ENCODE results near the gene GNG12. TPM values are rescaled to one million over a fixed set of nuclear protein-coding genes. Genes with fewer than 3 reads are reported as not detected.

The GNG12 gene
- total RNA-seq, 1 experiment from 2014 or later = 12.5 TPM

DNA sequence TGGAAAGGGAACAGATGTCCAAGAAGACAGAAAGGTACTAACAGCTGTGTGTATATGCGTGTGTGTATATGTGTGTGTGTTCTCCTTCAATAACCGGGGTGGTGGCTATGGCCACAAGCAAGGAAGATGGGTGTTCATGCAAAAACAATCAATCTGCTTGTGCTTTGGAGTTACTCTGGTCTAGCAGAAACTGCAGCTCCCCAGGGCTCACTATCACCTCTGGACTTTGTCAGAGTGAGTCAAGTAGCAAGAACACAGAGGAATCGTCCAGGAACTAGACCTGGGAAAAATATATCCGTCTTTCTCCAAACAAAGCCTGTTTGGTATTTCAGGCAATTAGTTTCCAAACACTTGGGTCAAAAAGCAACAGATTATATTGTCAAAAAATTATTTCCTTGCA, 68.6 kb downstream of the GNG12 start:
- Mint-ChIP-seq H3K27me3 (ENCODE audit: insufficient read depth, unreplicated experiment) (no peaks in the 10 kb centered on the region), H3K36me3 (ENCODE audit: insufficient read depth, unreplicated experiment) (no peaks in the 10 kb centered on the region), H3K4me3 (ENCODE audit: unreplicated experiment) (no peak overlapping the region), H3K9me3 (ENCODE audit: unreplicated experiment) (no peaks in the 10 kb centered on the region), H3K27ac (ENCODE audit: unreplicated experiment) (no peak overlapping the region), H3K4me1 (ENCODE audit: low read depth, unreplicated experiment) (peaks cover 16% of the 10 kb centered on the region)
- Histone ChIP-seq H3K36me3 (ENCODE audit: control insufficient read depth, insufficient read depth, low read length) (no peaks in the 10 kb centered on the region), H3K27me3 (replicated peaks; ENCODE audit: control insufficient read depth, insufficient read depth, low read length) (no peaks in the 10 kb centered on the region), H3K4me3 (ENCODE audit: low read depth, low read length) (no peak overlapping the region), H3K4me1 (peaks cover 17% of the 10 kb centered on the region), H3K9me3 (no peaks in the 10 kb centered on the region)
- intact Hi-C loops (cut with micrococcal nuclease; ENCODE audit: unreplicated experiment) = loop anchor here (5.0 kb wide), 1 partner anchor 68 kb away; the partner anchor contains the start of gene GNG12
- ChIA-PET POLR2A (no interaction called here), CTCF (no interaction called here)
- TF ChIP-seq, protein P1, sequence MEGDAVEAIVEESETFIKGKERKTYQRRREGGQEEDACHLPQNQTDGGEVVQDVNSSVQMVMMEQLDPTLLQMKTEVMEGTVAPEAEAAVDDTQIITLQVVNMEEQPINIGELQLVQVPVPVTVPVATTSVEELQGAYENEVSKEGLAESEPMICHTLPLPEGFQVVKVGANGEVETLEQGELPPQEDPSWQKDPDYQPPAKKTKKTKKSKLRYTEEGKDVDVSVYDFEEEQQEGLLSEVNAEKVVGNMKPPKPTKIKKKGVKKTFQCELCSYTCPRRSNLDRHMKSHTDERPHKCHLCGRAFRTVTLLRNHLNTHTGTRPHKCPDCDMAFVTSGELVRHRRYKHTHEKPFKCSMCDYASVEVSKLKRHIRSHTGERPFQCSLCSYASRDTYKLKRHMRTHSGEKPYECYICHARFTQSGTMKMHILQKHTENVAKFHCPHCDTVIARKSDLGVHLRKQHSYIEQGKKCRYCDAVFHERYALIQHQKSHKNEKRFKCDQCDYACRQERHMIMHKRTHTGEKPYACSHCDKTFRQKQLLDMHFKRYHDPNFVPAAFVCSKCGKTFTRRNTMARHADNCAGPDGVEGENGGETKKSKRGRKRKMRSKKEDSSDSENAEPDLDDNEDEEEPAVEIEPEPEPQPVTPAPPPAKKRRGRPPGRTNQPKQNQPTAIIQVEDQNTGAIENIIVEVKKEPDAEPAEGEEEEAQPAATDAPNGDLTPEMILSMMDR (IDR thresholded peaks at IDR 0.05; ENCODE audit: insufficient read depth in 1 of 2, low read depth in 1 of 2, low read length in 1 of 2, severe bottlenecking in 1 of 2, unreplicated experiment in 1 of 2) = no peak
- no peak for DNase-seq
- no TSS peak for BruUV-seq (replicated peaks)

DNA sequence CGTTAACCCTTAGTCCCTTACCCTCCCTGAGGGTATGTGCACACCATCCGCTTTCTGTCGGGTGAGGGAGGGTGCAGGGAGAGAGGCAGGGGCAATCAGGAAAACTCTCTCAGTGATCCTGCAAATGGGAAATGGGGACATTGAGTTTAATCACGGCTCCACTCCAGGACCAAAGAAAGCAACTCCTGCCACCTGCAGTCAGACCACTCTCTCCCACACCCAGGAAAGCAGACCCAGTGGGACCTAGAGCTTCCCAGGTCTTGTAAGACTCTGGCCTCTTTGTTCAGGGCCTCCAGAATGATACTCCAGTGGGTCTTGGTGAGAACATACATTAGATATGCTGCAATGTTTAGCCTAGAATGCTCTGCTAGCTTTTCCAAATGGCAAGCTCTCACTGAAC, 71.5 kb downstream of the GNG12 start:
- intact Hi-C loops (cut with micrococcal nuclease; ENCODE audit: unreplicated experiment) = no loop called here
- no peak for DNase-seq

DNA sequence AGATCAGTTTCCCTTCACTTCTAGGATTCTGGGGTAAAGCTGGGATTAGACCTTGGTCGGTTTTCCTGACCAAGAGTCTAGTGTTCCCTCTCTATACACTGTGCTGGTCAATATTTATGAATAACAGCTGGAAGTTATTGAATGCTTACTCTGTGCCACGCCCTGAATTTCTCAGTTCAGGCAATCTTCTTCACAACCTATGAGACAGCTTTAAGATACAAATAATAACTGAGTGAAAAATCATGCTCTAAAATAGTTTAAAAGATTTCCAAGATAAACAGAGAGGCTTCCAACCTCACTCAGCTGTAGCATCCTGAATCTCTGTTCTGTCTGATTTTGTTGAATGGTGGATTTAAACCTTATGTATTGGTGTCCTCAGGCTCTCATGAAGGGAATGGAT, 72.2 kb downstream of the GNG12 start:
- H3K36me3 ChIP-seq (ENCODE audit: control insufficient read depth, insufficient read depth, low read length) = no peaks in the 10 kb centered on the region
- intact Hi-C loops (cut with micrococcal nuclease; ENCODE audit: unreplicated experiment) = no loop called here
- TF ChIP-seq, protein P1 (IDR thresholded peaks at IDR 0.05; ENCODE audit: insufficient read depth in 1 of 2, low read depth in 1 of 2, low read length in 1 of 2, severe bottlenecking in 1 of 2, unreplicated experiment in 1 of 2) = no peak
- no peaks in the 10 kb centered on the region for H3K27me3 ChIP-seq (replicated peaks; ENCODE audit: control insufficient read depth, insufficient read depth, low read length)
- Mint-ChIP-seq H3K36me3 (ENCODE audit: insufficient read depth, unreplicated experiment) (no peaks in the 10 kb centered on the region), H3K9me3 (ENCODE audit: unreplicated experiment) (no peaks in the 10 kb centered on the region), H3K27me3 (ENCODE audit: insufficient read depth, unreplicated experiment) (no peaks in the 10 kb centered on the region), H3K27ac (ENCODE audit: unreplicated experiment) (no peak overlapping the region), H3K4me3 (ENCODE audit: unreplicated experiment) (no peak overlapping the region), H3K4me1 (ENCODE audit: low read depth, unreplicated experiment) (peaks cover 11% of the 10 kb centered on the region)
- no peak for DNase-seq
- ChIA-PET CTCF (interaction anchor here (1.1 to 2.2 kb wide), 5 partner anchors 200 to 229 kb away, joined by 4 to 30 read pairs (median 9); no protein-coding TSS in a partner anchor), POLR2A (no interaction called here)
- H3K4me3 ChIP-seq (ENCODE audit: low read depth, low read length) = no peak overlapping the region
- H3K9me3 ChIP-seq = no peaks in the 10 kb centered on the region
- peaks cover 30% of the 10 kb centered on the region for H3K4me1 ChIP-seq
- BruUV-seq (replicated peaks) = no TSS peak

More for the DNA sequence above, 71.5 kb downstream of the GNG12 start:
- no peaks in the 10 kb centered on the region for H3K27me3 ChIP-seq (replicated peaks; ENCODE audit: control insufficient read depth, insufficient read depth, low read length)
- CTCF ChIA-PET = interaction anchor here (1.1 kb wide), 1 partner anchor 229 kb away, joined by 4 read pairs; no protein-coding TSS in a partner anchor
- POLR2A ChIA-PET = no interaction called here
- TF ChIP-seq, protein P1 (IDR thresholded peaks at IDR 0.05; ENCODE audit: insufficient read depth in 1 of 2, low read depth in 1 of 2, low read length in 1 of 2, severe bottlenecking in 1 of 2, unreplicated experiment in 1 of 2) = no peak
- H3K36me3 ChIP-seq (ENCODE audit: control insufficient read depth, insufficient read depth, low read length) = no peaks in the 10 kb centered on the region
- no peak overlapping the region for H3K4me3 ChIP-seq (ENCODE audit: low read depth, low read length)
- no TSS peak for BruUV-seq (replicated peaks)
- Mint-ChIP-seq H3K9me3 (ENCODE audit: unreplicated experiment) (no peaks in the 10 kb centered on the region), H3K36me3 (ENCODE audit: insufficient read depth, unreplicated experiment) (no peaks in the 10 kb centered on the region), H3K27ac (ENCODE audit: unreplicated experiment) (no peak overlapping the region), H3K4me3 (ENCODE audit: unreplicated experiment) (no peak overlapping the region), H3K27me3 (ENCODE audit: insufficient read depth, unreplicated experiment) (no peaks in the 10 kb centered on the region), H3K4me1 (ENCODE audit: low read depth, unreplicated experiment) (peaks cover 13% of the 10 kb centered on the region)
- H3K4me1 ChIP-seq = peaks cover 30% of the 10 kb centered on the region
- H3K9me3 ChIP-seq = no peaks in the 10 kb centered on the region
